ENCODE measurements around the gene UBE3D. TPM values are rescaled to one million over a fixed set of nuclear protein-coding genes. Genes with fewer than 3 reads are reported as not detected.

Gene UBE3D
- polyA plus RNA-seq, 1 donor (not counting 4 experiments of a cell fraction or from before 2014, with no cell fraction given), result 6.3 TPM

DNA sequence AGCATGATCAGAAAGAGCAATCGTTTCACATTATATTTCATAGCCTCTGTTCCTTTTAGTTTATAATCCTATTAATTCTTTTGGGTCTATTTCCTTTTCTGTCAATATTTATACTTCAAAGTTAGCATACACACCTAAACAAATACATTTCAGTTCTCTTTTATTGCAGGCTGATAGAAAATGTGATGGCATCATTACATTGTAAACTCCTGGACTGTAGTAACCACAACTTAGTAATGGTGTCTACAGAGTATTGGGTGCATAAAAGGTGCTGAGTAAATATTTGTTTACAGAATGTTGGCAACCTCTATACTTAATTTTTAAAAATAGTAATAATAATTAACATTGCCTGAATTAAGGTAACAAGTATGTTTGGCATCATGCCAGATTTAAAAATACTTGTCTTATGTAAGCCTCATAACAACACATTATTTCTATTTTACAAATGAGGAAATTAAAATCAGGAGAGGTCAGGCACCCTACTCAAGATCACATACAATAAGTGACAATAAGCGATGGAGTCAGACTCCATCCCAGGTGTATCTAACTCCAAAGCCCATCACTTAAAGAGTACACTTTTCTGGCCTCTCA, 195.0 kb downstream of the UBE3D start:
- TF ChIP-seq CTCF (optimal IDR thresholded peaks at IDR 0.05 in 1 of 3, IDR thresholded peaks at IDR 0.05 in 1 of 3, conservative IDR thresholded peaks at IDR 0.05 in 1 of 3; ENCODE audit: extremely low read depth in 1 of 3, insufficient read depth in 2 of 3, low read length in 3 of 3) (no peak), EZH2 (IDR thresholded peaks at IDR 0.05; ENCODE audit: low read length) (no peak)
- H3K27ac ChIP-seq (ENCODE audit: control insufficient read depth, insufficient read depth, low read length), result no peak overlapping the region
- H3K9me3 ChIP-seq (ENCODE audit: control insufficient read depth, low read depth, low read length), result no peaks in the 10 kb centered on the region
- DNase-seq (ENCODE audit: low read depth, low spot score), result no peak
- H3K79me2 ChIP-seq (ENCODE audit: control insufficient read depth, insufficient read depth, low read length), result no peaks in the 10 kb centered on the region
- H3K36me3 ChIP-seq (ENCODE audit: control insufficient read depth in 2 of 2, extremely low read depth in 1 of 2, insufficient read depth in 2 of 2, low read length in 2 of 2), result no peaks in the 10 kb centered on the region
- FAIRE-seq, result no peak
- H4K20me1 ChIP-seq (ENCODE audit: control insufficient read depth, extremely low read depth, insufficient read depth, low read length), result no peaks in the 10 kb centered on the region
- dilution Hi-C loops (cut with MboI; ENCODE audit: extremely low pct_ligation_motif_present, low sequenced_read_pairs), result no loop called here
- no peak overlapping the region for H2AFZ ChIP-seq (ENCODE audit: control insufficient read depth, low read length)
- H3K4me3 ChIP-seq (ENCODE audit: control insufficient read depth in 2 of 3, extremely low read depth in 1 of 3, insufficient read depth in 2 of 3, low read depth in 1 of 3, low read length in 3 of 3), result no peak overlapping the region
- H3K27me3 ChIP-seq (ENCODE audit: control insufficient read depth, extremely low read depth, insufficient read depth, low read length), result no peaks in the 10 kb centered on the region
- H3K9ac ChIP-seq (ENCODE audit: control insufficient read depth, extremely low read depth, insufficient read depth, low read length), result no peak overlapping the region
- no peaks in the 10 kb centered on the region for H3K9me1 ChIP-seq (ENCODE audit: control insufficient read depth, extremely low read depth, insufficient read depth, low read length)
- no peak overlapping the region for H3K4me2 ChIP-seq (ENCODE audit: control insufficient read depth, extremely low read depth, insufficient read depth, low read depth, low read length)
- peaks cover 4% of the 10 kb centered on the region for H3K4me1 ChIP-seq (ENCODE audit: control insufficient read depth, extremely low read depth, insufficient read depth, low read length)

DNA sequence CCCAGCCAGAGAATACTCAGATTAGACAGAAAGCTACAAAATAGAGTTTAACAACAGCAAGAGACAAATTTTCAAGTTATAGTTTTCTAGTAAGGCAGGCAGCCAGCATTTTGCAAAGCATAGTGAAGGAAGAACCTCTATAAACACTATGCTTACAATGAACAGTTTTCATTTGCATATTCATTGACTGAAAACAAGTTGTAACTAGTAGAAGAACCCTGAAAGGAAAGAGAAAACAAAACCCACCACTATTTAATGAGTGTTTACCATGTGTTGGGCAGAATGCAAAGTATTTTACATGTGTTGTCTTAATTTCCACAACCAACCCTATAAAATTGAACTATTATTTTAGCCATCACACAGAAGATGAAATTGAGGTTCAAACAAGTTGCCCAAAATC, 196.1 kb downstream of the UBE3D start:
- Histone ChIP-seq H3K4me2 (ENCODE audit: control insufficient read depth, extremely low read depth, insufficient read depth, low read depth, low read length) (no peak overlapping the region), H3K79me2 (ENCODE audit: control insufficient read depth, insufficient read depth, low read length) (no peaks in the 10 kb centered on the region), H3K27ac (ENCODE audit: control insufficient read depth, insufficient read depth, low read length) (no peak overlapping the region), H3K9me3 (ENCODE audit: control insufficient read depth, low read depth, low read length) (no peaks in the 10 kb centered on the region), H3K9ac (ENCODE audit: control insufficient read depth, extremely low read depth, insufficient read depth, low read length) (no peak overlapping the region), H3K4me1 (ENCODE audit: control insufficient read depth, extremely low read depth, insufficient read depth, low read length) (no peaks in the 10 kb centered on the region), H3K36me3 (ENCODE audit: control insufficient read depth in 2 of 2, extremely low read depth in 1 of 2, insufficient read depth in 2 of 2, low read length in 2 of 2) (no peaks in the 10 kb centered on the region), H3K9me1 (ENCODE audit: control insufficient read depth, extremely low read depth, insufficient read depth, low read length) (no peaks in the 10 kb centered on the region), H3K27me3 (ENCODE audit: control insufficient read depth, extremely low read depth, insufficient read depth, low read length) (no peaks in the 10 kb centered on the region), H2AFZ (ENCODE audit: control insufficient read depth, low read length) (no peak overlapping the region), H3K4me3 (ENCODE audit: control insufficient read depth in 2 of 3, extremely low read depth in 1 of 3, insufficient read depth in 2 of 3, low read depth in 1 of 3, low read length in 3 of 3) (no peak overlapping the region), H4K20me1 (ENCODE audit: control insufficient read depth, extremely low read depth, insufficient read depth, low read length) (no peaks in the 10 kb centered on the region)
- FAIRE-seq (no peak), DNase-seq (ENCODE audit: low read depth, low spot score) (no peak)
- dilution Hi-C loops (cut with MboI; ENCODE audit: extremely low pct_ligation_motif_present, low sequenced_read_pairs), result no loop called here
- TF ChIP-seq EZH2 (IDR thresholded peaks at IDR 0.05; ENCODE audit: low read length) (no peak), CTCF (optimal IDR thresholded peaks at IDR 0.05 in 1 of 3, IDR thresholded peaks at IDR 0.05 in 1 of 3, conservative IDR thresholded peaks at IDR 0.05 in 1 of 3; ENCODE audit: extremely low read depth in 1 of 3, insufficient read depth in 2 of 3, low read length in 3 of 3) (no peak)

Measured in keratinocyte (primary cell).